C4-2B (cell line): ENCODE results near the gene GPR157.
A peak's percentile ranks its signal among the peaks of the same experiment; 100 is the strongest.

Experiments used
- H3K27ac ChIP-seq: fragments of 450-650 bp; 2 replicates; pipeline ENCODE4 v1.5.1; 2017
- ZFX ChIP-seq: fragments of 450-650 bp; IDR thresholded peaks from 2 replicates; pipeline ENCODE4 v1.6.1; 2017
- TF ChIP-seq, protein P1 (sequence below): fragments of 450-650 bp; conservative IDR thresholded peaks from 2 replicates; pipeline ENCODE4 v1.5.1; 2017; ENCODE audit warnings: mild to moderate bottlenecking

Gene GPR157

DNA sequence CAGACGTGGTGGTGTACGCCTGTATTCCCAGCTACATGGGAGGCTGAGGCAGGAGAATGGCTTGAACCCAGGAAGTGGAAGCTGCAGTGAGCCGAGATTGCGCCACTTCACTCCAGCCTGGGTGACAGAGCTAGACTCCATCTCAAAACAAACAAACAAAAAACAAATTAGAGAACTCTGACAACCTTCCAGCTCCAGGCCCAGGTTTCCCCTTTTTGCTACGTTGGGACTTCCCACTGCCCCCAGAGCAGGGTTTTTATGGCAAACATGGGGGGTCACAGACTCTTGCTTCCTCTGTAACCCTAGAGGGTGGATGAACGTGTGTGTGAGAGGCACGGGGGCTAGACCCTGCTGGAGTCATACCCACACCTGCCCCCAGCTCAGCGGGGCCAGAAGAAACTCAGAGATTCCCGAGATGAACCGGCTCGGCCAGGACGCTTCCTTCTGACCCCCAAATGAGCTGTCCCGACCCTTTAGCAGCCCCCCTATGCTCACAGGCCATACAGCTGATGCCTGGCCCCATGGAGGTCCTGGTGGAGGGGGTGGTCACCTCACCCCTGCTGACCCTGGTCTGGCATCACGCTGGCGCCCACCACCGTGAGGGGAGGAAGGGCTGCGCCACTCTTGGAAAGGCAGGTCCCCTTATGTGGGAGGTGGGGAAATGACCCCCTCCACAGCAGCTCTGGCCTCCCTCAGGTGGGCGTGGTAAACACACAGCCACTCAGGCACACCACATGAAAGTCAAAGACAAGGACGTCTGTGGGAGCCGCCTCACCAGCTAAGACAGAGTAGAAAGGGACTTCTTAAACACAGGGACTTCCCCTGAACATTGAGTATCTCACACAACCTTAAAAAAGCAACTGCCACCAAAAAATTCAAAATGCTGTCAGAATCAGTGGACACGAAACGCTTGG, 7.1 kb downstream of the GPR157 start:
- peak overlapping the region; percentile 53 for H3K27ac ChIP-seq
- no peak for TF ChIP-seq ZFX
- TF ChIP-seq, protein P1, sequence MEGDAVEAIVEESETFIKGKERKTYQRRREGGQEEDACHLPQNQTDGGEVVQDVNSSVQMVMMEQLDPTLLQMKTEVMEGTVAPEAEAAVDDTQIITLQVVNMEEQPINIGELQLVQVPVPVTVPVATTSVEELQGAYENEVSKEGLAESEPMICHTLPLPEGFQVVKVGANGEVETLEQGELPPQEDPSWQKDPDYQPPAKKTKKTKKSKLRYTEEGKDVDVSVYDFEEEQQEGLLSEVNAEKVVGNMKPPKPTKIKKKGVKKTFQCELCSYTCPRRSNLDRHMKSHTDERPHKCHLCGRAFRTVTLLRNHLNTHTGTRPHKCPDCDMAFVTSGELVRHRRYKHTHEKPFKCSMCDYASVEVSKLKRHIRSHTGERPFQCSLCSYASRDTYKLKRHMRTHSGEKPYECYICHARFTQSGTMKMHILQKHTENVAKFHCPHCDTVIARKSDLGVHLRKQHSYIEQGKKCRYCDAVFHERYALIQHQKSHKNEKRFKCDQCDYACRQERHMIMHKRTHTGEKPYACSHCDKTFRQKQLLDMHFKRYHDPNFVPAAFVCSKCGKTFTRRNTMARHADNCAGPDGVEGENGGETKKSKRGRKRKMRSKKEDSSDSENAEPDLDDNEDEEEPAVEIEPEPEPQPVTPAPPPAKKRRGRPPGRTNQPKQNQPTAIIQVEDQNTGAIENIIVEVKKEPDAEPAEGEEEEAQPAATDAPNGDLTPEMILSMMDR = no peak

DNA sequence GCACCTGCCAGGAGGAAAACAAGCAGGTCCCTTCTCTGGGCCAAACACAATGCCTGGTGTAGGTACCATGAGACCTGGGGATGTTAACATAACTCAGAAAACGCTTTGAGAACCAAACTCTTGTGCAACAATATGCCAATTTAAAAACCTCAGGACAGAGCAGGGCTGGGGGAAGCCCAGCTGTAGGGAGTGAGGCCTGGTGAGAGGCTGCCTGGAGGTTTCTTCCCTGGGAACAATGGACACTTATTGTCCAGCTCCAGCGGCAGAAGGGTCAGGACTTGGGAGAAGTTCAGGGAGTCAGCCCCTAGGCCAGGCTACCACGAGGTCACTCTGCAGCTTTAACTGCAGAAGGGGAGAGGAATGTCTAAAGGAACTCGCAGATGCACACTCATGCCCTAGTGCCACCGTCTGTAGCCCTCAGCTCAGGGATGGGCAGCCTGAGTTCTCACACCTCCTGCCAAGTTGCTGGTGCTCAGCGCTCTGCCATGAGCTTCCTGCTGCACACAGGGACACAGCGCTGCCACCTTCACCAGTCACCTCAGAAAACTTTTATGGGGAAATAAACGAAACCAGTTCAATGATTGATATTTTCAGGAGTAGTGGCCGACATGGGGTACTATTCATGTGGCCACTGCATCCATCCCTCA, 8.5 kb downstream of the GPR157 start:
- H3K27ac ChIP-seq = no peak overlapping the region
- no peak for TF ChIP-seq ZFX
- TF ChIP-seq, protein P1 = no peak

DNA sequence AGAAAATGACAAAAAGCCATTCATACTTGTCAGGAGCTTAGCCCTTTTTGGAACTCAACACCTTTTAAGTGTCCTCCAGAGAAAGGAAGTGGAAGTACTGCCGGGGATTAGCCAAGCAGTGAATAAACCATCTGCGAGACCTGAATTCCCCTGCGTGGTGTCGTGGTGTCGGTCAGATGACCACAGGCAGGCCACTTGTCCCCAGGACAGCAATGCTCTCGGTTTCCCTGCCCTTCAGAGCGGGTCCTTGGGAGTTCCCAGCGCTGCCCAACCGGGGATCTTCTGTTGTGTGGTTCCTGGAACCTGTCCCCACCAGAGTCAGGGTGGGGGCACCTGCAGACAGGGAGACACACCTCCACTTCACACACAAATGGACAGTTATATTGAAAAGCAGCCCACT, 9.2 kb downstream of the GPR157 start:
- TF ChIP-seq, protein P1 = no peak
- TF ChIP-seq ZFX = no peak
- H3K27ac ChIP-seq = no peak overlapping the region

DNA sequence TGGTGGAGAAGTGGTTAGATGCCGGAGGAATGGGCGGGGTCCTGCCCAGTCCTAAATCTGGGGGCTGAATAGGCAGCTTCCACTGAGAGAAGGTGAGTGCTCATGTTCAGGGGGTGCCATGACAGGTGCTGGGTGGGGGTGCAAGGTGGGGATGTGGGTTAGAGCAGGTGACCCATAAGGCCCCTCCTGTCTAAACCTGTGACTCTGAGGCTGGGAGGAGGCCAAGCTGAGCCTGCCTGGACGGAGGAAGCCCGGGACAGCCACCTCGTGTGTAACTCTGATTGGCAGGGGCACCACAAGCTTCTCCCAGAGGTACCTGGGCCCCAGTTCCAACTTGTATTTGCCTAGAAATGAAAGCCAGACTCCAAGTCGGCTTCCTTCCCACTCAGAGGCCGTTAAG, 10.7 kb downstream of the GPR157 start:
- TF ChIP-seq ZFX = no peak
- TF ChIP-seq, protein P1 = no peak
- H3K27ac ChIP-seq = no peak overlapping the region

DNA sequence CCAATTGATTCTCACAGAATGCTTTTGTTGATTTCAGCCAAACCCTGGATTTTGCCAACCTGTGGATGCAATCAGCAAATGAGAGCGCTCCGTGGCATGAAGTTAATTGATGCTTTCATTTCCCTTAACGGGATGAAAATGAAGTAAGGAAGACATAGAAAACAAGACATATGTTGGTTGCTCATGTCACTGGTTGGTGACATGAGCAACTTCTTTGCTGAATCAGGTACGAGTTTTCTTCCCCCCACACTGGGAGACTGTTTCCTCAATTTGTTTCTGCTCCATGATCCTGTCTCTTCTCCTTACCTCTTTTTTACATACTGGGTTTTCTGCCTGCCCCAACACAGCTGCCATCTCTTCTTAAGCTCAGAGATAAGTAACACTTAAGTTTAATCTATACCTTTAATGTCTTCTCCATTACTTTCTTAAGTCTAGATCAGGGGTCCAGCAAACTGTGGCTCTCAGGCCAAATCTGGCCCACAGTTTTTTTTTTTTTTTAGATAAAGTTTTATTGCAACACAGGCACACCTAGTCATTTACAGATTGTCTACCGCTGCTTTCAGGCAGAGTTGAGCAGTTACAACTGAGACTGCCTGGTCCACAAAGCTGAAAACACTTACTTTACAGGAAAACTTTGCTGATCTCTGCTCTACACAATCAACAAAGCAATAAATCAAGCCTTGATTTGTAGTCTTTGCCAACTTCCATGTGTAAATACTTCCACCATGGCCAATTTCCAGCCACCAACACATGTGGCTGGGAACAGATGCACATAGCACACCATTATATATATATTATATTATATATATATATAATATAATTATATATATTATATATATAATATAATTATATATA, 13.3 kb downstream of the GPR157 start:
- no peak for TF ChIP-seq ZFX
- TF ChIP-seq, protein P1 = no peak
- H3K27ac ChIP-seq = no peak overlapping the region

DNA sequence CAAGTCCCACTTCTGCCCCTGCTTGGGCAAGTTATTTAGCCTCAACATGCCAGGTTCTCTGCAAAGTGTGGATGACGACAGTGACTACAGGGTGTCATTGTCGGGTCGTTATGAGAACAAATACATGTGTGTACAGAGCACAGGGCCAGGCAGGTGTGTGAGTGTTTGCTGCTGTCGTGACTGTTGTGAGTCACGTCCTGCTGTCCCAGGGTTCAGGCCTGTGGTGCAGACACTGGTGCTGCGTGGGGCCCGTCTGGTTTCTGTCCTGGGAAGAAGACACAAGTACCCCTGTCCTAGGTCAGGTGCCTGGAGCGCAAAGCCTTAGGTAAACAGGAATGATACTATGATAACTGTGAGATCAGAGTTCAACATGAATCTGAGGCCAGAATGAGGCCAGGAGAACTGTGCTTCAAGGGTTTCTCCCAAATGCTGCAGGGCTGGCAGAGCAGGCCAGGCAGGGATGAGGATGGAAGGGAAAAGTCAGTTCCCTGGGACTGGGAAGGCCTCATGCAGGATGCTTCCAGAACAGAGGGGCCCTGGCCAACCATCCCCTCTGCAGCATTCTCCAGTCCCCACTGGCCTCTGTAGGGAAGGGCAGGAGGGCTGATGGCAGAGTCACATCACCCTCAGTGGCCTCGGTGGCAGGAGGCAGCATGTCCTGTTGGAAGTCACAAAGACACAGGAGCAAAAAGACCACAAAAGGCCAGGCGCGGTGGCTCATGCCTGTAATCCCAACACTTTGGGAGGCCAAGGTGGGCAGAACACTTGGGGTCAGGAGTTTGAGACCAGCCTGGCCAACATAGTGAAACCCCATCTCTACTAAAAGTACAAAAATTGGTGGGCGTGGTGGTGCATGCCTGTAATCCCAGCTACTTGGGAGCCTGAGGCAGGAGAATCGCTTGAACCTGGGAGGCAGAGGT, 15.7 kb downstream of the GPR157 start:
- no peak overlapping the region for H3K27ac ChIP-seq
- TF ChIP-seq ZFX = no peak
- TF ChIP-seq, protein P1 = no peak
